ENCODE measurements around the gene GRM8. TPM values are rescaled to one million over a fixed set of nuclear protein-coding genes. Genes with fewer than 3 reads are reported as not detected.

Gene GRM8
- polyA plus RNA-seq, 1 donor from 2014 or later, result 1.5 TPM

DNA sequence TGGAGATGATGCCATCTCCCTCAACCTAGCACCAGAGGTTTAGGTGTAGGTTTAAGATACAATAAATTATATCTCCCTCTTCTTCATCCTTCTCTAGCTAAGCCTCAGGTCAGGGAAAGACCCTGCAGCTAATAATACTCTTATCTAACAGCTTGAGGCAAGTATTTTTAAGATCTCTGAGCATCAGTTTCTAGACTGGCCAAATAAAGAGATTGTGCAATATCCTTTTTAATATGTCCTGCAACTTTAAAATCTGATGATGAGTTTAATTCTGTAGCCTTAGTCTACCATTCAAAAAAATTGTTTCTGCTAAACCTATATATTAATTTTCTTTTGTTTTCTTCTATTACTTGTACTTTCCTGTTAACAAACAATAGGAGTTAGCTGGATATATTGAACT lies 850.8 kb downstream of the GRM8 start:
- H3K79me2 ChIP-seq (replicated peaks; ENCODE audit: insufficient read depth, low read length), result no peaks in the 10 kb centered on the region
- H3K36me3 ChIP-seq (ENCODE audit: insufficient read depth, low read length), result no peaks in the 10 kb centered on the region
- H3K4me3 ChIP-seq (ENCODE audit: low read length), result no peak overlapping the region
- H3K9me2 ChIP-seq (ENCODE audit: insufficient read depth, low read length), result no peaks in the 10 kb centered on the region
- no peaks in the 10 kb centered on the region for H3K9me3 ChIP-seq (ENCODE audit: low read length)
- no peak overlapping the region for H3K9ac ChIP-seq (ENCODE audit: low read length)
- no peak overlapping the region for H3K27ac ChIP-seq (ENCODE audit: low read length)
- no peak overlapping the region for H2AFZ ChIP-seq (ENCODE audit: low read depth, low read length)
- H3K27me3 ChIP-seq (ENCODE audit: insufficient read depth, low read depth, low read length), result no peaks in the 10 kb centered on the region
- no peak for TF ChIP-seq SMC3 (conservative IDR thresholded peaks at IDR 0.05; ENCODE audit: poor library complexity)
- no peak for TF ChIP-seq EP300 (conservative IDR thresholded peaks at IDR 0.05; ENCODE audit: poor library complexity, severe bottlenecking)
- TF ChIP-seq, protein P1, sequence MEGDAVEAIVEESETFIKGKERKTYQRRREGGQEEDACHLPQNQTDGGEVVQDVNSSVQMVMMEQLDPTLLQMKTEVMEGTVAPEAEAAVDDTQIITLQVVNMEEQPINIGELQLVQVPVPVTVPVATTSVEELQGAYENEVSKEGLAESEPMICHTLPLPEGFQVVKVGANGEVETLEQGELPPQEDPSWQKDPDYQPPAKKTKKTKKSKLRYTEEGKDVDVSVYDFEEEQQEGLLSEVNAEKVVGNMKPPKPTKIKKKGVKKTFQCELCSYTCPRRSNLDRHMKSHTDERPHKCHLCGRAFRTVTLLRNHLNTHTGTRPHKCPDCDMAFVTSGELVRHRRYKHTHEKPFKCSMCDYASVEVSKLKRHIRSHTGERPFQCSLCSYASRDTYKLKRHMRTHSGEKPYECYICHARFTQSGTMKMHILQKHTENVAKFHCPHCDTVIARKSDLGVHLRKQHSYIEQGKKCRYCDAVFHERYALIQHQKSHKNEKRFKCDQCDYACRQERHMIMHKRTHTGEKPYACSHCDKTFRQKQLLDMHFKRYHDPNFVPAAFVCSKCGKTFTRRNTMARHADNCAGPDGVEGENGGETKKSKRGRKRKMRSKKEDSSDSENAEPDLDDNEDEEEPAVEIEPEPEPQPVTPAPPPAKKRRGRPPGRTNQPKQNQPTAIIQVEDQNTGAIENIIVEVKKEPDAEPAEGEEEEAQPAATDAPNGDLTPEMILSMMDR (IDR thresholded peaks at IDR 0.05; ENCODE audit: poor library complexity, severe bottlenecking), result no peak
- no peak for TF ChIP-seq POLR2AphosphoS5 (IDR thresholded peaks at IDR 0.05)
- TF ChIP-seq EZH2 (IDR thresholded peaks at IDR 0.05; ENCODE audit: borderline replicate concordance, insufficient read depth, low read length, poor library complexity, severe bottlenecking), result no peak
- no peak for TF ChIP-seq MXI1 (conservative IDR thresholded peaks at IDR 0.05; ENCODE audit: poor library complexity, severe bottlenecking)
- TF ChIP-seq, protein P2, sequence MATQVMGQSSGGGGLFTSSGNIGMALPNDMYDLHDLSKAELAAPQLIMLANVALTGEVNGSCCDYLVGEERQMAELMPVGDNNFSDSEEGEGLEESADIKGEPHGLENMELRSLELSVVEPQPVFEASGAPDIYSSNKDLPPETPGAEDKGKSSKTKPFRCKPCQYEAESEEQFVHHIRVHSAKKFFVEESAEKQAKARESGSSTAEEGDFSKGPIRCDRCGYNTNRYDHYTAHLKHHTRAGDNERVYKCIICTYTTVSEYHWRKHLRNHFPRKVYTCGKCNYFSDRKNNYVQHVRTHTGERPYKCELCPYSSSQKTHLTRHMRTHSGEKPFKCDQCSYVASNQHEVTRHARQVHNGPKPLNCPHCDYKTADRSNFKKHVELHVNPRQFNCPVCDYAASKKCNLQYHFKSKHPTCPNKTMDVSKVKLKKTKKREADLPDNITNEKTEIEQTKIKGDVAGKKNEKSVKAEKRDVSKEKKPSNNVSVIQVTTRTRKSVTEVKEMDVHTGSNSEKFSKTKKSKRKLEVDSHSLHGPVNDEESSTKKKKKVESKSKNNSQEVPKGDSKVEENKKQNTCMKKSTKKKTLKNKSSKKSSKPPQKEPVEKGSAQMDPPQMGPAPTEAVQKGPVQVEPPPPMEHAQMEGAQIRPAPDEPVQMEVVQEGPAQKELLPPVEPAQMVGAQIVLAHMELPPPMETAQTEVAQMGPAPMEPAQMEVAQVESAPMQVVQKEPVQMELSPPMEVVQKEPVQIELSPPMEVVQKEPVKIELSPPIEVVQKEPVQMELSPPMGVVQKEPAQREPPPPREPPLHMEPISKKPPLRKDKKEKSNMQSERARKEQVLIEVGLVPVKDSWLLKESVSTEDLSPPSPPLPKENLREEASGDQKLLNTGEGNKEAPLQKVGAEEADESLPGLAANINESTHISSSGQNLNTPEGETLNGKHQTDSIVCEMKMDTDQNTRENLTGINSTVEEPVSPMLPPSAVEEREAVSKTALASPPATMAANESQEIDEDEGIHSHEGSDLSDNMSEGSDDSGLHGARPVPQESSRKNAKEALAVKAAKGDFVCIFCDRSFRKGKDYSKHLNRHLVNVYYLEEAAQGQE (IDR thresholded peaks at IDR 0.05; ENCODE audit: borderline replicate concordance), result no peak
- TF ChIP-seq RAD21 (conservative IDR thresholded peaks at IDR 0.05), result no peak
- no peak for TF ChIP-seq TAF1 (IDR thresholded peaks at IDR 0.05; ENCODE audit: low read depth)
- no peaks in the 10 kb centered on the region for H3F3A ChIP-seq (ENCODE audit: insufficient read depth, low read length, poor library complexity, severe bottlenecking)
- H4K20me1 ChIP-seq (ENCODE audit: insufficient read depth), result no peaks in the 10 kb centered on the region
- H3K4me2 ChIP-seq (ENCODE audit: low read length), result no peak overlapping the region

DNA sequence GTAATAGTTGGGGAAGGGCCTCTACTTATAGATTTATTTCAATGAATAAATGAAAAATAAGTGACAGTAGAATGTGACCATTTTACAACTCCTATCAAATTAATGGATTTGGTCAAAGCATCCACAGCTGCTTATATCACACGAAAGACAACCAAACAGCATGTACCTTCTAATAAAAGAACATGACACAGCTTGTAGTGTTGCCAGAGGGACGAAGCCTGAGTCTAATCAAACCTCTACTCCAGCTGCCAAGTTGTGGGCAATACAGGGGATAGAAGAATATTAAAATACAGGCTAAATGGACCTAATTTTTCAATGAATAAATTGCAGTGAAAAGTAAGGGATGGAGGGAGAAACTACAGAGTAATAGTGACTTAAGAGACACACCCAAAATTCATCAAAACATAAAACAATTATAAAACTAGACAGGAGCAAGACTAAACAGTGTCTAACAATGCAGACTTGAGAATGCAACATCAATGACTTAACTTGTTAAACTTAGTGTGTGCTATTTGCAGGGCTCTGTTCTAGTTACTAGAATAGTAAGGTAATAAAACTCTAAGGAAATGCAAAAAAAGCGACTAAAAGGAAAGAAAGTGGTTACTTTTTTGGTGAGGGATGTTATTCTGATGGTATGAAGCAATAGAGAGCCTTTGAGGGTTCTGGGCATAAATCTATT lies 853.8 kb downstream of the GRM8 start:
- no peaks in the 10 kb centered on the region for H3K27me3 ChIP-seq (ENCODE audit: insufficient read depth, low read depth, low read length)
- H3K27ac ChIP-seq (ENCODE audit: low read length), result no peak overlapping the region
- H3K36me3 ChIP-seq (ENCODE audit: insufficient read depth, low read length), result no peaks in the 10 kb centered on the region
- H3K9ac ChIP-seq (ENCODE audit: low read length), result no peak overlapping the region
- no peaks in the 10 kb centered on the region for H3K79me2 ChIP-seq (replicated peaks; ENCODE audit: insufficient read depth, low read length)
- no peak overlapping the region for H3K4me2 ChIP-seq (ENCODE audit: low read length)
- H3K4me3 ChIP-seq (ENCODE audit: low read length), result no peak overlapping the region
- no peaks in the 10 kb centered on the region for H3K9me2 ChIP-seq (ENCODE audit: insufficient read depth, low read length)
- H4K20me1 ChIP-seq (ENCODE audit: insufficient read depth), result no peaks in the 10 kb centered on the region
- H3K9me3 ChIP-seq (ENCODE audit: low read length), result no peaks in the 10 kb centered on the region
- no peak overlapping the region for H2AFZ ChIP-seq (ENCODE audit: low read depth, low read length)
- TF ChIP-seq, protein P1 (IDR thresholded peaks at IDR 0.05; ENCODE audit: poor library complexity, severe bottlenecking), result no peak
- no peak for TF ChIP-seq EP300 (conservative IDR thresholded peaks at IDR 0.05; ENCODE audit: poor library complexity, severe bottlenecking)
- no peak for TF ChIP-seq RAD21 (conservative IDR thresholded peaks at IDR 0.05)
- no peak for TF ChIP-seq EZH2 (IDR thresholded peaks at IDR 0.05; ENCODE audit: borderline replicate concordance, insufficient read depth, low read length, poor library complexity, severe bottlenecking)
- TF ChIP-seq POLR2AphosphoS5 (IDR thresholded peaks at IDR 0.05), result no peak
- TF ChIP-seq MXI1 (conservative IDR thresholded peaks at IDR 0.05; ENCODE audit: poor library complexity, severe bottlenecking), result no peak
- H3F3A ChIP-seq (ENCODE audit: insufficient read depth, low read length, poor library complexity, severe bottlenecking), result no peaks in the 10 kb centered on the region

Data from neural cell (in vitro differentiated cells).